ENCODE data around the gene PDE6D.

DNA sequence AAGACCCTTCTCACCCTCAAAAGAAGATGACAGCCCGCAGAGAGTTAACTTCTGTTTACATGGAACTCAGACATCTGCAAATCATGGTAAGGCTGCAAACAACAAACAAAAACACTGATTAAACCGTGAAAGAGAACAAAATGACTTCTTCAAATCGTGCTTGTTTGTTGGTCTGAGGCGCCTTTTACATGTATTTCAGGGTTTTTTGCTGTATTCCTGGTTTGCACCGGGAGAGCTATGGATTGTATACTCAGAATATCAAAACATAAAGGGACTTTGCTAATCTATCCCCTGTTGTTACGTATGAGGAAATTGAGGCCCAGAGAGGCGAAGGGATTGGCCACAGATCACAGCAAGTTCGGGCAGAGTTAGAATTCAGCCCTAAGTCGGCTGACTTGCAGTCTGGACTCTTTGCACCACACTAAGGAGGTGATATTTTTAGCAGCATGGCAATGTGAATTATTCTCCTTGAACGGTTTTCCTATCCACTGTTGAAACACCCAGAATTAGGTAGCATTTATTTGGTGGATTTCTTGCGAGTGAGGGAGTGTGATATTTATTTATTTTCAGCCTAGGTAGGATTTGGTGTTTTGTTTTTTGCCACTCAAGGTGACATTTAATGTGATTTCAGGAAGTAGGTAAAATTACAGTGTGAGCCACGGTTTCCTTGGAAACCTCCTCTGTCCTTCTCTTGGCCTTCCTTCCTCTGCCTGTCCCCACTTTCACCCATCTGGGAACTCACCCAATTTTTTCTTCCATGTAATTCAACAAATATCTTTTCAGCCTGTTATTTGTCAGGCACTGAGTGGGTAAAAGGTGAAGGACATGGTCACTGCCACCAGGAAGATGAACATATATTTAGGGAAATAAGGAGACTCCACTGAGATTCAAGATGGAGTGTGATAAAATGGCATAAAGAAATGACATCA, 980 bp upstream of the PDE6D start:
- TF ChIP-seq CTCF (conservative IDR thresholded peaks at IDR 0.05 in 1 of 2, IDR thresholded peaks at IDR 0.05 in 1 of 2; ENCODE audit: extremely low read depth in 1 of 2, insufficient read depth in 1 of 2, low read depth in 1 of 2, low read length in 2 of 2) (no peak), EZH2 (IDR thresholded peaks at IDR 0.05; ENCODE audit: borderline replicate concordance, low read length) (no peak)

All from mammary epithelial cell (primary cell).